GM23338 (cell line): Measurements from ENCODE around the gene MRGPRX3. TPM values are rescaled to one million over a fixed set of nuclear protein-coding genes. Genes with fewer than 3 reads are reported as not detected.

Source experiments
- ATAC-seq: fragments of 200-7000 bp; cut with Tn5 transposase; 3 replicates; pipeline ENCODE4 v1.9.1; 2020
- DNase-seq: peaks from one replicate; pipeline ENCODE4 v3.0.0-alpha.2; 2015; ENCODE audit warnings: low spot score
- H2AFZ ChIP-seq: fragments of 200-600 bp; sonication (generic); 2 replicates; pipeline ENCODE4 v1.8.0; 2016; ENCODE audit warnings: antibody characterized with exemption, mild to moderate bottlenecking, moderate library complexity
- H3F3A ChIP-seq: fragments of 200-600 bp; sonication (generic); replicated peaks from 2 replicates; pipeline ENCODE4 v1.8.0; 2017; ENCODE audit warnings: antibody characterized with exemption, mixed run types, low read depth
- H3K27ac ChIP-seq: fragments of 200-600 bp; sonication (generic); 2 replicates; pipeline ENCODE4 v1.6.1; 2016; ENCODE audit warnings: low read depth
- H3K27me3 ChIP-seq: fragments of 200-600 bp; sonication (generic); 2 replicates; pipeline ENCODE4 v1.8.0; 2016; ENCODE audit warnings: mild to moderate bottlenecking, mixed run types, moderate library complexity; ENCODE audit not compliant: insufficient read depth
- H3K36me3 ChIP-seq: fragments of 200-600 bp; sonication (generic); 2 replicates; pipeline ENCODE4 v1.8.0; 2016; ENCODE audit warnings: mild to moderate bottlenecking; ENCODE audit not compliant: insufficient read depth
- H3K4me1 ChIP-seq: fragments of 200-600 bp; sonication (generic); 2 replicates; pipeline ENCODE4 v1.8.0; 2016; ENCODE audit warnings: mild to moderate bottlenecking, moderate library complexity; ENCODE audit not compliant: insufficient read depth
- H3K4me2 ChIP-seq: fragments of 200-600 bp; sonication (generic); 2 replicates; pipeline ENCODE4 v1.7.1; 2017; ENCODE audit warnings: mixed run types
- H3K4me3 ChIP-seq: fragments of 200-600 bp; sonication (generic); 2 replicates; pipeline ENCODE4 v1.6.1; 2016; ENCODE audit warnings: mixed run types
- H3K79me2 ChIP-seq: fragments of 200-600 bp; sonication (generic); replicated peaks from 2 replicates; pipeline ENCODE4 v1.8.0; 2017; ENCODE audit warnings: mild to moderate bottlenecking; ENCODE audit not compliant: insufficient read depth
- H3K9me2 ChIP-seq: fragments of 200-600 bp; sonication (generic); 2 replicates; pipeline ENCODE4 v1.8.0; 2017; ENCODE audit not compliant: insufficient read depth
- H4K20me1 ChIP-seq: fragments of 200-600 bp; sonication (generic); replicated peaks from 2 replicates; pipeline ENCODE4 v1.8.0; 2017; ENCODE audit warnings: mild to moderate bottlenecking; ENCODE audit not compliant: insufficient read depth
- H3K27ac Mint-ChIP-seq: 2 replicates; pipeline ENCODE4 v1.8.0; 2020; ENCODE audit warnings: inconsistent platforms, mild to moderate bottlenecking, moderate library complexity, mixed read lengths
- H3K27me3 Mint-ChIP-seq: 3 replicates; pipeline ENCODE4 v1.8.0; 2022; ENCODE audit warnings: low read depth, mild to moderate bottlenecking, moderate library complexity, mixed read lengths, inconsistent platforms; ENCODE audit not compliant: insufficient read depth, poor library complexity
- H3K36me3 Mint-ChIP-seq: 3 replicates; pipeline ENCODE4 v1.8.0; 2021; ENCODE audit warnings: low read depth, mild to moderate bottlenecking, inconsistent platforms, moderate library complexity, mixed read lengths
- H3K4me1 Mint-ChIP-seq: 3 replicates; pipeline ENCODE4 v1.8.0; 2020; ENCODE audit warnings: mild to moderate bottlenecking, inconsistent platforms, mixed read lengths
- H3K4me3 Mint-ChIP-seq: 3 replicates; pipeline ENCODE4 v1.8.0; 2021; ENCODE audit warnings: moderate library complexity, mild to moderate bottlenecking, inconsistent platforms, mixed read lengths
- H3K9me3 Mint-ChIP-seq: 3 replicates; pipeline ENCODE4 v1.8.0; 2020; ENCODE audit warnings: moderate library complexity, mild to moderate bottlenecking, inconsistent platforms, mixed read lengths
- EZH2 ChIP-seq: fragments of 200-600 bp; sonication (generic); IDR thresholded peaks from one replicate; pipeline ENCODE4 v1.8.0; 2017; ENCODE audit warnings: antibody characterized with exemption, mild to moderate bottlenecking, low read depth; ENCODE audit not compliant: unreplicated experiment
- EZH2phosphoT487 ChIP-seq: fragments of 200-600 bp; sonication (generic); IDR thresholded peaks from one replicate; pipeline ENCODE4 v1.8.1; 2018; ENCODE audit warnings: antibody characterized with exemption; ENCODE audit not compliant: unreplicated experiment
- JUNB ChIP-seq: IDR thresholded peaks from one replicate; pipeline ENCODE4 v1.6.1; 2016; ENCODE audit warnings: antibody characterized with exemption; ENCODE audit not compliant: unreplicated experiment
- NANOG ChIP-seq: IDR thresholded peaks from 2 replicates; pipeline ENCODE4 v1.6.1; 2016; ENCODE audit warnings: antibody characterized with exemption, borderline replicate concordance
- POLR2AphosphoS5 ChIP-seq: IDR thresholded peaks from 2 replicates; pipeline ENCODE4 v1.6.1; 2016; ENCODE audit warnings: antibody characterized with exemption, low read depth
- STAT1 ChIP-seq: IDR thresholded peaks from one replicate; pipeline ENCODE4 v1.6.1; 2016; ENCODE audit warnings: antibody characterized with exemption; ENCODE audit not compliant: unreplicated experiment
- ZNF114 ChIP-seq: fragments of 250-450 bp; sonication (Bioruptor Pico); IDR thresholded peaks from 2 replicates; pipeline ENCODE4 v1.5.0; 2020; ENCODE audit warnings: mild to moderate bottlenecking, moderate library complexity
- ZNF331 ChIP-seq: fragments of 250-450 bp; sonication (Bioruptor Pico); IDR thresholded peaks from 2 replicates; pipeline ENCODE4 v1.5.0; 2020; ENCODE audit warnings: low read depth, mild to moderate bottlenecking, moderate library complexity
- polyA plus RNA-seq: library from polyadenylated mRNA; unstranded; fragments of >200 nt; fragmentation: Nextera tagmentation; extraction: Ambion mirVana; gene quantifications from 2 replicates; pipeline ENCODE4 v1.2.1, GENCODE V29; 2016
- total RNA-seq: library from RNA; depleted of rRNA; stranded (reverse); fragments of >200 nt; shearing (Covaris generic); gene quantifications from 2 replicates; pipeline ENCODE4 v1.2.3, GENCODE V29; 2014
- TF ChIP-seq, protein P1 (sequence below), 2 experiments: fragments of 200-600 bp in 1 of 2; sonication (generic) in 1 of 2; conservative IDR thresholded peaks; 2 replicates each; pipeline versions ENCODE4 v1.5.1 to v1.6.1; 2016 to 2017; ENCODE audit warnings: antibody characterized with exemption in 2 of 2, low read depth in 2 of 2, mild to moderate bottlenecking in 2 of 2, moderate library complexity in 1 of 2
- TF ChIP-seq, protein P2 (sequence below): IDR thresholded peaks from 2 replicates; pipeline ENCODE4 v1.6.1; 2016; ENCODE audit warnings: antibody characterized with exemption
- TF ChIP-seq, protein P3 (sequence below): IDR thresholded peaks from one replicate; pipeline ENCODE4 v1.6.1; 2018; ENCODE audit warnings: antibody characterized with exemption; ENCODE audit not compliant: unreplicated experiment

MRGPRX3 gene
- total and polyA plus RNA-seq, 2 experiments from 2014 or later = not detected

DNA sequence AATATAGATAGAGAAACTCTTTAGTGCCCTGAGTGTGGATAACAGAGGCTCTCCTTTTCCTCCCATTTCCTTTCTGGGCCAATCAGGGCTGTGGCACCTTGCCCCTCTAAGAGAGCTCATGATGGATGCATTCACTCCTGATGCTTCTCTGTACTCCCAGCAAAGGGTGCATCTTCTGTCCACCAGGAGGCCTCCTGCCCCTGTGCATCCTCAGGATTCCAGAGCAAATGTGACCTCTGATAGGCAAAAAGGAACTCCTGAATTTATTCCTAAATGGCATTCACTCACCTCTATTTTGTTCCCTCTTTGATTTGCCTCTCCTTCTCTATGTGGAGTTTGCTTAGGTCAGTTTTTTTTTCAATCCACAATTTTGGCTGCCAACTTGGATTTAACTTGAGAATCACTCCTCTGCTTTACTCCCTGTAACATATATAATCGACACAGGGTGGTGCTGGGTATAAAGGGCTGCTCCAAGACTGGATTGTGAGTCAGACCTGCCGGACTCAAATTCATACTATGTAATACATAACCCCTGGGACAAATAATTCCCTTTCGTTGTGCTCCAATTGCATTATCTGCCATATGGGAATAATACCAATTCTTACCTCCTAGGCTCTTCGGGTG is 39.1 kb downstream of the MRGPRX3 start:
- no peaks in the 10 kb centered on the region for H3K36me3 Mint-ChIP-seq
- H3K36me3 ChIP-seq = no peaks in the 10 kb centered on the region
- H4K20me1 ChIP-seq = no peaks in the 10 kb centered on the region
- DNase-seq (peak; percentile 71), ATAC-seq (peak; percentile 99)
- no peak overlapping the region for H2AFZ ChIP-seq
- no peak overlapping the region for H3K4me3 Mint-ChIP-seq
- H3K27me3 ChIP-seq = no peaks in the 10 kb centered on the region
- H3K27ac Mint-ChIP-seq = no peak overlapping the region
- no peak overlapping the region for H3K4me2 ChIP-seq
- no peak overlapping the region for H3K4me3 ChIP-seq
- H3K79me2 ChIP-seq = no peaks in the 10 kb centered on the region
- no peak overlapping the region for H3K27ac ChIP-seq
- no peaks in the 10 kb centered on the region for H3F3A ChIP-seq
- no peaks in the 10 kb centered on the region for H3K27me3 Mint-ChIP-seq
- no peaks in the 10 kb centered on the region for H3K4me1 ChIP-seq
- H3K4me1 Mint-ChIP-seq = no peaks in the 10 kb centered on the region
- H3K9me2 ChIP-seq = no peaks in the 10 kb centered on the region
- TF ChIP-seq, protein P1, sequence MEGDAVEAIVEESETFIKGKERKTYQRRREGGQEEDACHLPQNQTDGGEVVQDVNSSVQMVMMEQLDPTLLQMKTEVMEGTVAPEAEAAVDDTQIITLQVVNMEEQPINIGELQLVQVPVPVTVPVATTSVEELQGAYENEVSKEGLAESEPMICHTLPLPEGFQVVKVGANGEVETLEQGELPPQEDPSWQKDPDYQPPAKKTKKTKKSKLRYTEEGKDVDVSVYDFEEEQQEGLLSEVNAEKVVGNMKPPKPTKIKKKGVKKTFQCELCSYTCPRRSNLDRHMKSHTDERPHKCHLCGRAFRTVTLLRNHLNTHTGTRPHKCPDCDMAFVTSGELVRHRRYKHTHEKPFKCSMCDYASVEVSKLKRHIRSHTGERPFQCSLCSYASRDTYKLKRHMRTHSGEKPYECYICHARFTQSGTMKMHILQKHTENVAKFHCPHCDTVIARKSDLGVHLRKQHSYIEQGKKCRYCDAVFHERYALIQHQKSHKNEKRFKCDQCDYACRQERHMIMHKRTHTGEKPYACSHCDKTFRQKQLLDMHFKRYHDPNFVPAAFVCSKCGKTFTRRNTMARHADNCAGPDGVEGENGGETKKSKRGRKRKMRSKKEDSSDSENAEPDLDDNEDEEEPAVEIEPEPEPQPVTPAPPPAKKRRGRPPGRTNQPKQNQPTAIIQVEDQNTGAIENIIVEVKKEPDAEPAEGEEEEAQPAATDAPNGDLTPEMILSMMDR (conservative IDR thresholded peaks at IDR 0.05; ENCODE audit: low read depth in 2 of 2) = peak; percentile 72 to 84
- no peak for TF ChIP-seq NANOG
- H3K9me3 Mint-ChIP-seq = no peaks in the 10 kb centered on the region

DNA sequence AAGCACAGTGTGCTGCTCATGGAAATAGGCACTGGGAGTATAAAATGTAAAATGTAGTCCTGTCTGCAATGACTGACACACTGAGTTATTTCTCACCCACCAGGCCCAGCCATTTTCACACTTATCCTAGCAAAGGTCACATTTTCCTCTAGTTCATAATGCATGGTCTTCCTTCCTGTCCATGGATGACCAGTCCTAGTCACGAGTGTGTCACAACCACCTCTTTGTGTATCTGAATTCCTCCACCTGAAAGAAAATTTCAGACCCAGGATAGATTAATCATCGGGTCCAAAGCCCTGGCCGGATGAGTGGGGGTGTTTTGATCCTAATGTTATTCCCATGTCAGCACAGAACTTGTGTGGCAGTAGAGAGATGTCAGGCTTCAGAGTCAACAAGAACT is 40.3 kb downstream of the MRGPRX3 start, which contains the start of gene MRGPRX4:
Gene MRGPRX4 (plus strand): TSS at position 172 of the 400 bp plus-strand sequence. CDS start 420 bp downstream, outside the sequence.
- H3K9me3 Mint-ChIP-seq = no peaks in the 10 kb centered on the region
- Histone ChIP-seq H2AFZ (peak within 1 kb of the TSS; percentile 10; the same call in 1 of the 2 replicates), H3K27ac (no peak within 1 kb of the TSS), H3K4me3 (no peak within 1 kb of the TSS), H3K27me3 (no peaks in the 10 kb centered on the region), H3K36me3 (no peaks in the 10 kb centered on the region), H4K20me1 (no peaks in the 10 kb centered on the region), H3K4me2 (no peak within 1 kb of the TSS), H3F3A (no peaks in the 10 kb centered on the region), H3K4me1 (no peaks in the 10 kb centered on the region), H3K79me2 (no peaks in the 10 kb centered on the region), H3K9me2 (no peaks in the 10 kb centered on the region)
- H3K27me3 Mint-ChIP-seq = no peaks in the 10 kb centered on the region
- H3K4me1 Mint-ChIP-seq = no peaks in the 10 kb centered on the region
- H3K4me3 Mint-ChIP-seq = no peak within 1 kb of the TSS
- H3K27ac Mint-ChIP-seq = no peak within 1 kb of the TSS
- DNase-seq (no peak), ATAC-seq (no peak)
- H3K36me3 Mint-ChIP-seq = no peaks in the 10 kb centered on the region
- TF ChIP-seq EZH2phosphoT487 = no peak
- TF ChIP-seq, protein P2, sequence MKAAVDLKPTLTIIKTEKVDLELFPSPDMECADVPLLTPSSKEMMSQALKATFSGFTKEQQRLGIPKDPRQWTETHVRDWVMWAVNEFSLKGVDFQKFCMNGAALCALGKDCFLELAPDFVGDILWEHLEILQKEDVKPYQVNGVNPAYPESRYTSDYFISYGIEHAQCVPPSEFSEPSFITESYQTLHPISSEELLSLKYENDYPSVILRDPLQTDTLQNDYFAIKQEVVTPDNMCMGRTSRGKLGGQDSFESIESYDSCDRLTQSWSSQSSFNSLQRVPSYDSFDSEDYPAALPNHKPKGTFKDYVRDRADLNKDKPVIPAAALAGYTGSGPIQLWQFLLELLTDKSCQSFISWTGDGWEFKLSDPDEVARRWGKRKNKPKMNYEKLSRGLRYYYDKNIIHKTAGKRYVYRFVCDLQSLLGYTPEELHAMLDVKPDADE = no peak
- no peak for TF ChIP-seq EZH2
- TF ChIP-seq, protein P1 (conservative IDR thresholded peaks at IDR 0.05; ENCODE audit: low read depth in 2 of 2) = no peak
- TF ChIP-seq NANOG = no peak
- TF ChIP-seq ZNF114 (CRISPR knock-in tag) = no peak
- TF ChIP-seq POLR2AphosphoS5 = no peak
- TF ChIP-seq STAT1 = no peak
- TF ChIP-seq ZNF331 = no peak
- no peak for TF ChIP-seq JUNB
- TF ChIP-seq, protein P3, sequence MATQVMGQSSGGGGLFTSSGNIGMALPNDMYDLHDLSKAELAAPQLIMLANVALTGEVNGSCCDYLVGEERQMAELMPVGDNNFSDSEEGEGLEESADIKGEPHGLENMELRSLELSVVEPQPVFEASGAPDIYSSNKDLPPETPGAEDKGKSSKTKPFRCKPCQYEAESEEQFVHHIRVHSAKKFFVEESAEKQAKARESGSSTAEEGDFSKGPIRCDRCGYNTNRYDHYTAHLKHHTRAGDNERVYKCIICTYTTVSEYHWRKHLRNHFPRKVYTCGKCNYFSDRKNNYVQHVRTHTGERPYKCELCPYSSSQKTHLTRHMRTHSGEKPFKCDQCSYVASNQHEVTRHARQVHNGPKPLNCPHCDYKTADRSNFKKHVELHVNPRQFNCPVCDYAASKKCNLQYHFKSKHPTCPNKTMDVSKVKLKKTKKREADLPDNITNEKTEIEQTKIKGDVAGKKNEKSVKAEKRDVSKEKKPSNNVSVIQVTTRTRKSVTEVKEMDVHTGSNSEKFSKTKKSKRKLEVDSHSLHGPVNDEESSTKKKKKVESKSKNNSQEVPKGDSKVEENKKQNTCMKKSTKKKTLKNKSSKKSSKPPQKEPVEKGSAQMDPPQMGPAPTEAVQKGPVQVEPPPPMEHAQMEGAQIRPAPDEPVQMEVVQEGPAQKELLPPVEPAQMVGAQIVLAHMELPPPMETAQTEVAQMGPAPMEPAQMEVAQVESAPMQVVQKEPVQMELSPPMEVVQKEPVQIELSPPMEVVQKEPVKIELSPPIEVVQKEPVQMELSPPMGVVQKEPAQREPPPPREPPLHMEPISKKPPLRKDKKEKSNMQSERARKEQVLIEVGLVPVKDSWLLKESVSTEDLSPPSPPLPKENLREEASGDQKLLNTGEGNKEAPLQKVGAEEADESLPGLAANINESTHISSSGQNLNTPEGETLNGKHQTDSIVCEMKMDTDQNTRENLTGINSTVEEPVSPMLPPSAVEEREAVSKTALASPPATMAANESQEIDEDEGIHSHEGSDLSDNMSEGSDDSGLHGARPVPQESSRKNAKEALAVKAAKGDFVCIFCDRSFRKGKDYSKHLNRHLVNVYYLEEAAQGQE = no peak
